Activated gamma-delta T cell treated with anti-CD3 and anti-CD28 coated beads, Interleukin-2, amount 50 U/mL, for 16 hours (primary cell): ENCODE results near the gene DSG2.

Experiments
- DNase-seq: peaks from one replicate; pipeline ENCODE4 v3.0.0-alpha.2; 2020; ENCODE audit warnings: low read depth

Gene DSG2

DNA sequence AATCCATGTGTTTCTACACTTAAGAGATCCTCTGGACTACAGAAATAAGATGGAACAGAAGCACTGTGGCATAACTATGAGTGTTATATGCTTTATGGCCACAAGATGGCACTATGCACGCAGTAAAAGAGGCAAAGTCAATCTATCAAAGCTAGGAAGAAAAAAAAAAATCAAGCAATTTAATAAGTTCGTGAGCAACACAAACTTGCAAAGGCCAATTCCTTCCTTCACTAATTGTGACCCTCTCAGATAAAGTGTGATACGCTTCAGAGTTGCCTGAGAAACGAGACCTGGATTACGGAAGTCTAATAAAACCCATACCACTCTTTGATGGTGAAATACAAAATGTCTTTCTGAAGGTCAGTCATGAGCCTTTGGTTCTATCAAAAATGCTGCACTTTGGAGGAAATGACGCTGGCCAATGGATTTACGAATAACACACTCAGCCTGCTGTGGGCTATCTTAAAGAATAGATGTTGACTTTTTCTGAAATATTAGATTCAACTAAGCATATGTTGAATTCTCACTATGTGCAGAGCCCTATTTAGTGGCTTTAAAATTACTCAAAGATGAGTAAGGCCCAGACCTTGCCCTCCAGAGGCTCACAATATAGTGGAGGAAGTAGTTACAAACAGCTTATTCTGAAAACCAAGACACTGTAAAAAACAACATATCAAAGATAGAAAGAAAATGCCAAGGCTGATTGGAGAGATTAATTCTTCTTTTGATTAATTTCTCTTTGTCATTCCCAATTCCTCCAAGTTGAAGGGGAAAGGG, 58.2 kb downstream of the DSG2 start:
- DNase-seq: peak; percentile 19

DNA sequence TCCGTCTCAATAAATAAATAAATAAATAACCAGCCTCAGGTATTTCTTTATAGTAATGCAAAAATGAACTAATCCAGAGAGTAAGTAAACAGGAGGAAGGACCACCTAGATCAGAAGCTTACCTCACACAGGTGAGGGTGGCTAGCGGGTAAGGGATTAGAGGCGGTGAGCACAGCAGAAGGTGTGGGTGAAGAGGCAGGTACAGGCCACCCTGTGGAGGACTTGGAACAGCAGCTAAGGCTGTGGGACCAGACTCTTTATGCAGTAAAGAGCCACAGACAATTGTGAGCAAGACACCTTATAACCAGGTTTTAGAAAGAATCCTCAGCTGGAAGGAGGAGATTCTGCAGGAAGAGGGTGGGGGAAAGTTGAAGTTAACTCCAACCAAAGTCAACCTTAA, 59.5 kb downstream of the DSG2 start:
- DNase-seq: no peak

DNA sequence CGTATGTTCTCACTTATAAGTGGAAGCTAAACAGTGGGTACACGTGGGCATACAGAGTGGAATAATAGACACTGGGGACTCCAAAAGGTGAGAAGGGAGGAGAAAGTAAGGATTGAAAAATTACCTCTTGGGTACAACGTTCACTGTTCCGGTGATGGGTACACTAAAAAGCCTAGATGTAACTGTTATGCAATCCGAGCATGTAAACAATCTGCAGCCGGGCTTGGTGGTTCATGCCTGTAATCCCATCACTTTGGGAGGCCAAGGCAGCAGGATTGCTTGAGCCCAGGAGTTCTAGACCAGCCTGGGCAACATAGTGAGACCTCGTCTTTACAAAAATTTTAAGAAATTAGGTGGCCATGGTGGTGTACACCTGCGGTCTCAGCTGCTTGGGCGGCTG, 60.6 kb downstream of the DSG2 start:
- no peak for DNase-seq

DNA sequence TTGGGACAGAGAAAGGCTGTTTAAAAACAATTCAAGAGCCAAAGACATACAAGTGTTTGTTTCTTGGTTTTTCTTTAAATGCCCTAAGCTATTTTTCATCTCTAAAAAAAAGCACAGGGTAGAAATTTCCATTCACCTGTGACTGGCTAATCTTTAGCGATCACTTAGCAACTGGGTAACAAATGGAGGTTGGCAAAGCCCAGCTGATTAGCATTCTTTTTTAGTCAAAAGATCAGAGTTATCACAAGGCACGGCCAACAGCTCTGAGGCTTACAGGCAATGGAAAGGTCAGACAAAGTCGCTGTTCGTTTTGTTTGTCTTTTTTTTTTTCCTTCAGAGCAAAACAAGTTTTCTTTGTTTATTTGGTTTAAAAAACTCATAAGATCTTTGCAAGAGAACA, 64.7 kb downstream of the DSG2 start:
- DNase-seq: no peak

DNA sequence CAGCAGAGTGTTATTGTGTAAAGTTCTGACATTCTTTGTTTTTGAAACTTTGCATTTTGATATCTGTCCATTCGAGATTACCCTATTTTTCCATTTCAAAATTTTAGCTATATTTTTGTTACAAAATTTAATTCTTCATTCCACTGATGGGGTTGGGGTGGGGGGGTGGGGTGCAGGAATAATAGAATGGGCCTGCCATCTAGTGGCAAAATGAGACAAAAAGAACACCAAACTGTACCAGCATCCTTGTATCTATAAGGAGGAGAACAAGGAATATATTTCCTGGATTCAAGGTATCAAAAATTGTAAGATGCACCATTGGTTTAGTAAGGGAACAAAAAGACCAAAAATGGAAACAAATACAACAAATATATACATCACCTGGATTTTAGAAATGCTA, 65.8 kb downstream of the DSG2 start:
- no peak for DNase-seq

DNA sequence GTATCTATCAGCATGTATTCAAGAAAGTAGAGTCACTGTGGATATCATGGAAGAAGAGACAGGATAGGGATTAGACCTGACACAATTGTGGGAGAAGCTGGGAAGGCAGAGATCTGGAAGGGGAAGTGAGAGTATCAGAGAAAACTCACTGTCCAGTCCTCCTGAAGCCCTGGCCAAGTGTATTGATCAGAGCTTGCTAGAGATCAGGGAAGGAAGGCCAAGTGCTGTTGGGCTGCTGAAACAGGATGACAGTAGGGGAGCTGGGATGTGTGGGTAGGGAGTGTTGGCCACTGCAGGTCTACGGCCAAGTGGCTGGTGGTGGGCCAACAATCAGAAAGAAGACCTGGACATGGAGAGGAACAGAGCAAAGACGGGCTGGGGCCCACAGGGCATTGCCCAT, 67.4 kb downstream of the DSG2 start:
- DNase-seq: no peak

- DNase-seq: no peak
Measured at GRCh38 chr18:31565782-31566512, 68.0 kb downstream of the DSG2 start.

- no peak for DNase-seq
Measured at GRCh38 chr18:31566576-31567306, 68.8 kb downstream of the DSG2 start.

DNA sequence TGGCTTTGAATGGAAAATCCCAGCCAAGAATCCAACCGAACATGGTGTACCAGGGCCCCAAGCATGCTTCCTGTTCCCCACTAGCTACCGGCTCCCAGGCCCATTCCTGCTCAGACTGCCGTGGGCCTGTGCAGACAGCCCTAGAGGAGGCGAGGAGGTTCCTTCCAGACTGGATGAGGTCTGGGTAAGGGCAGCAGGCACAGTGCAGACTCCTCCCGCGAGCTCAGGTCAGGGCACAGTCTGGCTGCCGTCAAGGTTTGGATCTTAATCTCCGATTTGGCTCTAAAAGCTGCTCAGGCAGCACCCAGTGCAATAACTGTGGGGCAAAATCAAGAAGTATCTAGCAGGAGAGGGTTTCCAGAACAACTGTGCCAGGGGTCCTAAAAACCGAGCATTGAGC, 74.4 kb downstream of the DSG2 start:
- no peak for DNase-seq

DNA sequence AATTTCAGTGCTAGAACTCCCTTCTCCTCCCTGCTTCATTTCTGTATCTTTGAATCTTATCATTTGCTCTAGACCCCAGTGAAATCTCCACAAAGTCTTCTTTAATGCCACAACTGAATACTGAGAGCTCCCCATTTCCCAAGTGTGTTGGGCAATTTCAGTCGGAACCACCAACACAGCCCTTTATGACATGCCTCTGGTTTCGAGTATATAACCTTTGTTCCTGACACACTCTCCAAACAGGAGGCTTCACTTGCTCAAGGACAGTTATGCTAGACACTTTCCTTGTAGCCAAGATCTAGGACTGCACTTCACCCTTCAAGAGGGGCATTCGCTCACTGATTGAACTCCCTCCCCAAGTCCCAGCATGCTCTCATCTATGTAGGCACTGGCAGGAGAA, 75.1 kb downstream of the DSG2 start:
- no peak for DNase-seq

DNA sequence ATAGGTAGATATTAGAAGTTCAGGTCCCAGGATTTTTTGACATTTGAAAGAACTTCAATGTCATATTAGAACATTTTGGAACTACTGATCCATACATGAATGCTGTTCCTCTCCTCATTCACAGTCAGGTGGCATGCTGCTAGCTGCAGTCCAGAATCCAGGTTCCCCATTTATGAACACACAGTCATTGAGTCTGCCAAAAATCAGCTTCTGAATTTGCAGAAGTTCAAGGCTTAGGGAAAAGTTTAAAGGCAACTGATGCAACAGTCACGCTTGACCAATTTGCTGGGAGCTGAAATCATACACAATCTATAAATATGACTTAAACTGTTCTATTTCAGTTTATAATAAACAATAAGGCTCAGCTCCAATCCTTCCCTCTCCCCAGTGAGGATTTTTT, 76.4 kb downstream of the DSG2 start:
- DNase-seq: no peak

DNA sequence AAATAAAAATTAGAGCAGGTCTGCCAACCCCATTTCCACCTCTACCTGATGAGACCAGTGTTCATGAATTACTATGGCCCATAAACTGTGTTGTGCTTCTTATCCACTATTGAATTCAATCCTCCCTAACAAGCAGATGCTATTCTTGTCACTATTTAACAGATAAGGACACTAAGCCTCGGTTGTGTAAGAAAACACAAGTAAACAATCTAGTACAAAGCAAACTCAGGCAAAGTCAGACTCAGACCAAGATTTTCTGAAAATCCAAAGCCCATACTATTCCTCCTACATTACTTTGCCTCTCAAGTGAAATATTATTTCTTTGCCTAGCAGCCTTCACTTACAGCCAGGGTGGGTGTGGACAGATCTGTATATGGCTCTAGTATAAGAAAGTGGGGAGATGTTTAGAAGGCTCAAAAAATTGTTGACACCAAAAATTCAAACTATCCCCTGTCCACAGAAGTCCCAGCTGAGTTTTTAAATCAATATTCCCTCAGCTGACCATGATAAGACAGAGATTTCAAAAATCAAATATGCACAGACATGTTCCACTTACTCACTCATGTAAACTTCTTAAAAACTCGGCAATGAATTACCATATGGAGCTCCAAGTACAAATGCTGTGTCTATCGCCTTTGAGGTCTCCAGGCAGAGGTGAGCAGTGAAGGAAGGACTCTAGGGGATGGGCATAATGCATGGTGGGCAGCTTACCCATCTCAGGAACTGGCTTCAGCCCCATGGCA, 77.7 kb downstream of the DSG2 start:
- DNase-seq: no peak

DNA sequence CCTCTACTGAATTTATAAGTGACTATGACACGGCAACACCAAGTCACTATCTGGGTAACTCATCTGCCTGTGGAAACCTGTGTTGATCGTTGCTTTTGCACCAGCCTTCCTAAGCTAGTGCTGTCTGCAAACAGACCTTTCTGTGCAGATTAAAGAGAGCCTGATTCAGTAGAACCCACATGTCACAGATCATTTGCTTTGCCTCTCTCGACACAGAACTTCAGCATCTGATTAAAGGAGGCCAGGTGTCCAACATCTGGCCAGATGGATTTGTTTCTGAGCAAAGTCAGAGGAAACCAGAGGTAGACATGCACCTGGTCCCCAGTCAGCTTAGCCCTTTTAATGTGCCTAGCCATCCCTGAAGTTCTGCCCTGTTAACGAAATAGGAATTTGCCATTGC, 78.7 kb downstream of the DSG2 start:
- DNase-seq: no peak

- no peak for DNase-seq
Measured at GRCh38 chr18:31577195-31577594, 79.2 kb downstream of the DSG2 start.

GRCh38 chr18:31578126-31578525, 80.1 kb downstream of the DSG2 start:
- no peak for DNase-seq

GRCh38 chr18:31579375-31579774, 81.4 kb downstream of the DSG2 start:
- no peak for DNase-seq

DNA sequence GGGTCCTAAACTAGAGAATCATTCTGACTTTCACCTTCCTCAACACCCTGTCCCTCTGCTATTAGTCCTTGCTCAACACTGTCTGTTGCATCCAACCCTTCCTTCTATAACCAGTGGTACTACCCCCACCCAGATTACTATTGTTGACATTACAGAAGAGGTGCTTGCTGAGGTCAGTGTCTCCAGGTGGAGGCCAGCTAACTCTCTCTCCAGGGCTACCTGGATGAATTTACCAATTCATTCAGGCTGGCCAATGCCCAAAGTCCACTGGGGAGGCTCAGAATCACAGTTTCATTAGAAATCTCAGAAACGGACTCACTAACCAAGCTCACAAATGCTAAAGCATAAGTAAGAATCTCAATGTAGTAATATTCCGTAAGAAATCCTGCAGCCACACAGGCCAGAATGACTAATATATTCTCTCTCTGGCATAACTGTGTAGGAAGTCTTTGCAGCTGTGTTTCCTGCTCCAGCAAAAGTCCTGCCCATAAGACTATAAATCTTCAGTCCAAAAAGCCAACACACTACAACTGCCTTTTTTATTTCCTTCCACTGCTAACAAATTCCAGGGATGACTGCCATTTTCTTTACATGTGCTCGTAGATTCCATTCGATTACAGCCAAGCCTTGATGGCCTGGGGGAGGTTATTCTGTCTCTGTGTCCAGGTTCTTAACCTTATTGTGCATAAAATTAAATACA, 83.7 kb downstream of the DSG2 start:
- DNase-seq: no peak

- DNase-seq: no peak
Measured at GRCh38 chr18:31583185-31583854, 85.3 kb downstream of the DSG2 start.

- DNase-seq: no peak
Measured at GRCh38 chr18:31585991-31586390, 88.0 kb downstream of the DSG2 start.

GRCh38 chr18:31586616-31587015, 88.6 kb downstream of the DSG2 start:
- no peak for DNase-seq

GRCh38 chr18:31587529-31587928, 89.6 kb downstream of the DSG2 start:
- no peak for DNase-seq
